Smooth muscle cell (in vitro differentiated cells): ENCODE results near the gene FHL3. TPM values are rescaled to one million over a fixed set of nuclear protein-coding genes. Genes with fewer than 3 reads are reported as not detected.

ENCODE experiments used
- DNase-seq: peaks from one replicate; lab custom pipeline; 2025; ENCODE audit not compliant: unreplicated experiment; lab: John Stamatoyannopoulos, UW
- H2AFZ ChIP-seq: fragments of 200-600 bp; sonication (generic); 2 replicates; pipeline ENCODE4 v1.6.0; 2016; ENCODE audit warnings: antibody characterized with exemption, low read depth, mild to moderate bottlenecking
- H3F3A ChIP-seq: fragments of 200-600 bp; sonication (generic); 2 replicates; pipeline ENCODE4 v1.6.0; 2017; ENCODE audit warnings: antibody characterized with exemption, low read depth
- H3K27ac ChIP-seq: fragments of 200-600 bp; sonication (generic); 2 replicates; pipeline ENCODE4 v1.5.1; 2016; ENCODE audit warnings: low read depth, mild to moderate bottlenecking
- H3K27me3 ChIP-seq: fragments of 200-600 bp; sonication (generic); 2 replicates; pipeline ENCODE4 v1.6.1; 2016; ENCODE audit warnings: low read depth, mild to moderate bottlenecking
- H3K36me3 ChIP-seq: fragments of 200-600 bp; sonication (generic); 2 replicates; pipeline ENCODE4 v1.5.1; 2016; ENCODE audit warnings: low read depth
- H3K4me1 ChIP-seq: fragments of 200-600 bp; sonication (generic); 2 replicates; pipeline ENCODE4 v1.5.1; 2016; ENCODE audit warnings: low read depth
- H3K4me2 ChIP-seq: fragments of 200-600 bp; sonication (generic); 2 replicates; pipeline ENCODE4 v1.6.0; 2016; ENCODE audit warnings: mild to moderate bottlenecking
- H3K4me3 ChIP-seq: fragments of 200-600 bp; sonication (generic); 2 replicates; pipeline ENCODE4 v1.5.1; 2016; ENCODE audit warnings: mild to moderate bottlenecking
- H3K79me2 ChIP-seq: fragments of 200-600 bp; sonication (generic); 2 replicates; pipeline ENCODE4 v1.6.0; 2016; ENCODE audit warnings: low read depth, mild to moderate bottlenecking
- H3K9ac ChIP-seq: fragments of 200-600 bp; sonication (generic); 2 replicates; pipeline ENCODE4 v1.6.0; 2016; ENCODE audit warnings: low read depth
- H3K9me3 ChIP-seq: fragments of 200-600 bp; sonication (generic); replicated peaks from 2 replicates; pipeline ENCODE4 v1.5.1; 2016; ENCODE audit warnings: low read depth
- H4K20me1 ChIP-seq: fragments of 200-600 bp; sonication (generic); 2 replicates; pipeline ENCODE4 v1.6.0; 2016; ENCODE audit warnings: low read depth
- CTCF ChIP-seq: fragments of 200-600 bp; sonication (generic); IDR thresholded peaks from 2 replicates; pipeline ENCODE4 v1.5.1; 2017; ENCODE audit warnings: borderline replicate concordance, mild to moderate bottlenecking, antibody characterized with exemption; ENCODE audit not compliant: insufficient read depth, poor library complexity, severe bottlenecking
- WGBS: methylation state at CpG from one replicate; pipeline ENCODE4 v1.1.7; 2016; ENCODE audit warnings: low lambda C conversion rate; 5-methylcytosine and 5-hydroxymethylcytosine counted together
- polyA plus RNA-seq: library from polyadenylated mRNA; unstranded; fragments of >200 nt; fragmentation: Nextera tagmentation; extraction: Ambion mirVana; gene quantifications from 2 replicates; pipeline ENCODE4 v1.2.1, GENCODE V29; 2016
- total RNA-seq: library from RNA; depleted of rRNA; stranded (reverse); fragments of >200 nt; gene quantifications from 2 replicates; pipeline ENCODE4 v1.2.3, GENCODE V29; 2014

FHL3 gene
- total and polyA plus RNA-seq, 2 experiments from 2014 or later, result 29.5 to 70.2 TPM

- H3K79me2 ChIP-seq, result peaks cover 46% of the 10 kb centered on the region
- peaks cover 14% of the 10 kb centered on the region for H4K20me1 ChIP-seq
- H3K4me1 ChIP-seq, result peaks cover 38% of the 10 kb centered on the region
- H3K27ac ChIP-seq, result peak overlapping the region; percentile 99
- H3K36me3 ChIP-seq, result no peaks in the 10 kb centered on the region
- no peak for TF ChIP-seq CTCF
- WGBS, result 83% methylated on average over 16 of the region's 16 CpGs
- DNase-seq, result no peak
- H2AFZ ChIP-seq, result no peak overlapping the region
- H3K27me3 ChIP-seq, result no peaks in the 10 kb centered on the region
- H3K4me2 ChIP-seq, result peak overlapping the region; percentile 97
- peak overlapping the region; percentile 87 for H3K9ac ChIP-seq
- no peaks in the 10 kb centered on the region for H3K9me3 ChIP-seq
- peaks cover 51% of the 10 kb centered on the region for H3F3A ChIP-seq
- H3K4me3 ChIP-seq, result no peak overlapping the region
Observed at GRCh38 chr1:37998913-37999429, 6.3 kb downstream of the FHL3 start.

- no peak overlapping the region for H3K4me3 ChIP-seq
- peaks cover 39% of the 10 kb centered on the region for H3K79me2 ChIP-seq
- no peaks in the 10 kb centered on the region for H3K27me3 ChIP-seq
- peaks cover 37% of the 10 kb centered on the region for H3K4me1 ChIP-seq
- WGBS, result 91% methylated on average over 9 of the region's 9 CpGs
- no peaks in the 10 kb centered on the region for H3K9me3 ChIP-seq
- peak overlapping the region; percentile 87 for H3K9ac ChIP-seq
- H3F3A ChIP-seq, result peaks cover 49% of the 10 kb centered on the region
- DNase-seq, result no peak
- no peak for TF ChIP-seq CTCF
- peak overlapping the region; percentile 97 for H3K4me2 ChIP-seq
- no peak overlapping the region for H2AFZ ChIP-seq
- H4K20me1 ChIP-seq, result peaks cover 7% of the 10 kb centered on the region
- no peaks in the 10 kb centered on the region for H3K36me3 ChIP-seq
- H3K27ac ChIP-seq, result peak overlapping the region; percentile 99
Observed at GRCh38 chr1:37998089-37998808, 7.1 kb downstream of the FHL3 start.

- Histone ChIP-seq H3K79me2 (peaks cover 31% of the 10 kb centered on the region), H3K4me1 (peaks cover 30% of the 10 kb centered on the region), H3F3A (peaks cover 54% of the 10 kb centered on the region), H3K27me3 (no peaks in the 10 kb centered on the region), H3K4me2 (peak overlapping the region; percentile 82), H3K9me3 (no peaks in the 10 kb centered on the region), H3K36me3 (no peaks in the 10 kb centered on the region), H3K4me3 (no peak overlapping the region), H3K27ac (peak overlapping the region; percentile 99), H3K9ac (no peak overlapping the region), H2AFZ (no peak overlapping the region), H4K20me1 (no peaks in the 10 kb centered on the region)
- no peak for TF ChIP-seq CTCF
- no peak for DNase-seq
- 91% methylated on average over 25 of the region's 25 CpGs for WGBS
Observed at GRCh38 chr1:37997256-37998088, 7.8 kb downstream of the FHL3 start.
